Measurements from ENCODE around the gene LDLRAD2. TPM values are rescaled to one million over a fixed set of nuclear protein-coding genes. Genes with fewer than 3 reads are reported as not detected.
"Not testable (repeated sequence)": the region's sequence is repeated elsewhere in the genome, so short reads cannot be mapped to it uniquely, and the experiment has no call there.

LDLRAD2 gene
- total RNA-seq, 2 donors from 2014 or later: not detected

DNA sequence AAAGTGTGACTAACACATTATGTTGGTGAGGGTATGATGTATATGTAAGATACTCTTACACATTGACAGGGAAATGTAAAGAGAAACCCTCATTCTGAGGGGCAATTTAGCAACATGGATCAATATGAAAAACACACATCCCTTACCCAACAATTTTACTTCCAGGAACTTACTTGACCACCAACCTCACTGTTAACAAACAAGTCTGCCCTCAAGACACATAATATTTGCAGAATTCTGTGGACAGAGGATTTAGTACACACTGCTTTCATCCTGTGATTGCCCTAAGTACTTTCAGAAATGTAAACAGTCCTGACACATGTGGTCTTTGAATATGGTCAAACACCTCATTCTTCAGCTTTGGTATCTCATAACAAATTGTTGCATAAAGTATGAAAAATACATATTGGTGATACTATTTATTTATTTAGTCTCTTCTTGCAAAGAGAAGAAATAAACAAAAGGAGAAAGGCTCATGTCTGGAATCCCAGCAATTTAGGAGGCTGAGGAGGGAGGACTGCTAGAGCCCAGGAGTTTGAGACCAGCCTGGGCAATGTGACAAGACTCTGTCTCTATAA, 36.0 kb upstream of the LDLRAD2 start:
- Mint-ChIP-seq H3K4me1 (peaks cover 33% of the 10 kb centered on the region), H3K36me3 (ENCODE audit: low read depth) (no peaks in the 10 kb centered on the region), H3K27ac (peak overlapping the region; percentile 54)

DNA sequence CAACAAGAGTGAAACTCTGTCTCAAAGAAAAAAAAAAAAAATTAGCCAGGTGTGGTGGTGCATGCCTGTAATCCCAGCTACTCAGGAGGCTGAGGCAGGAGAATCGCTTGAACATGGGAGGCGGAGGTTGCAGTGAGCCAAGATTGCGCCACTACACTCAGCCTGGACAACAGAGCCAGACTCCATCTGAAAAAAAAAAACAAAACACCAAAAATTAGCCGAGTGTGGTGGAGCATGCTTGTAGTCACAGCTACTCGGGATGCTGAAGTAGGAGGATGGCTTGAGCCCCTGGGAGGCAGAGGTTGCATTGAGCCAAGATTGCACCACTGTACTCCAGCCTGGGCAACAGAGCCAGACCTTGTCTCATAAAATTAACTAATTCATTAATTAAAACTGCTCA, 35.1 kb upstream of the LDLRAD2 start:
- ATAC-seq; H3K9me3 ChIP-seq (ENCODE audit: control insufficient read depth, low read length, poor library complexity, severe bottlenecking); H3K4me3 Mint-ChIP-seq; H3K27me3 Mint-ChIP-seq; DNase-seq; H3K36me3 Mint-ChIP-seq (ENCODE audit: low read depth): not testable (repeated sequence)
- Mint-ChIP-seq H3K27ac (peak overlapping the region; percentile 39), H3K4me1 (peaks cover 39% of the 10 kb centered on the region)

More for the DNA sequence above, 36.0 kb upstream of the LDLRAD2 start:
- H3K27me3 Mint-ChIP-seq: no peaks in the 10 kb centered on the region
- no peak for ATAC-seq
- no peak for DNase-seq
- H3K4me3 Mint-ChIP-seq: no peak overlapping the region
- H3K9me3 ChIP-seq (ENCODE audit: control insufficient read depth, low read length, poor library complexity, severe bottlenecking): no peaks in the 10 kb centered on the region

DNA sequence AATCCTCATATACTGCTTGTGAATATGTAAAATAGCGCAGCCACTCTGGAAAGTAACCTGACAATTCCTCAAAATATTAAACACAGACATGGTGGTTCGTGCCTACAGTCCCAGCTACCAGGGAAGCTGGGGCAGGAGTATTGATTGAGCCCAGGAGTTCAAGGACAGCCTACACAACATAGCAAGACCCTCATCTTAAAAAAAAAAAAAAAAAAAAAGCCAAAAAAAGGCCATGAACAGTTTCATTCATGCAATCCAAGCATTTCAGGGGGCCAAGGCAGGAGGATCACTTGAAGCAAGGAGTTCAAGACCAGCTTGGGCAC, 33.7 kb upstream of the LDLRAD2 start:
- Mint-ChIP-seq H3K27ac (no peak overlapping the region), H3K27me3 (no peaks in the 10 kb centered on the region), H3K4me1 (peaks cover 39% of the 10 kb centered on the region), H3K4me3 (no peak overlapping the region), H3K36me3 (ENCODE audit: low read depth) (peaks cover 4% of the 10 kb centered on the region)
- ATAC-seq (no peak), DNase-seq (no peak)
- H3K9me3 ChIP-seq (ENCODE audit: control insufficient read depth, low read length, poor library complexity, severe bottlenecking): no peaks in the 10 kb centered on the region

GRCh38 chr1:21779613-21780521, 32.2 kb upstream of the LDLRAD2 start:
- H3K36me3 Mint-ChIP-seq (ENCODE audit: low read depth): peaks cover 5% of the 10 kb centered on the region
- H3K4me3 Mint-ChIP-seq: peak overlapping the region; percentile 80
- H3K27ac Mint-ChIP-seq: peak overlapping the region; percentile 87
- H3K4me1 Mint-ChIP-seq: peaks cover 37% of the 10 kb centered on the region
- no peaks in the 10 kb centered on the region for H3K9me3 ChIP-seq (ENCODE audit: control insufficient read depth, low read length, poor library complexity, severe bottlenecking)
- no peaks in the 10 kb centered on the region for H3K27me3 Mint-ChIP-seq
- no peak for ATAC-seq
- DNase-seq: no peak

- DNase-seq: no peak
- H3K4me1 Mint-ChIP-seq: peaks cover 34% of the 10 kb centered on the region
- ATAC-seq: peak; percentile 5
- H3K4me3 Mint-ChIP-seq: peak overlapping the region; percentile 96
- H3K27me3 Mint-ChIP-seq: peaks cover 2% of the 10 kb centered on the region
- H3K9me3 ChIP-seq (ENCODE audit: control insufficient read depth, low read length, poor library complexity, severe bottlenecking): no peaks in the 10 kb centered on the region
- H3K36me3 Mint-ChIP-seq (ENCODE audit: low read depth): peaks cover 8% of the 10 kb centered on the region
- H3K27ac Mint-ChIP-seq: peak overlapping the region; percentile 99
These were observed 30.2 kb upstream of the LDLRAD2 start for GRCh38 chr1:21781815-21782348.

DNA sequence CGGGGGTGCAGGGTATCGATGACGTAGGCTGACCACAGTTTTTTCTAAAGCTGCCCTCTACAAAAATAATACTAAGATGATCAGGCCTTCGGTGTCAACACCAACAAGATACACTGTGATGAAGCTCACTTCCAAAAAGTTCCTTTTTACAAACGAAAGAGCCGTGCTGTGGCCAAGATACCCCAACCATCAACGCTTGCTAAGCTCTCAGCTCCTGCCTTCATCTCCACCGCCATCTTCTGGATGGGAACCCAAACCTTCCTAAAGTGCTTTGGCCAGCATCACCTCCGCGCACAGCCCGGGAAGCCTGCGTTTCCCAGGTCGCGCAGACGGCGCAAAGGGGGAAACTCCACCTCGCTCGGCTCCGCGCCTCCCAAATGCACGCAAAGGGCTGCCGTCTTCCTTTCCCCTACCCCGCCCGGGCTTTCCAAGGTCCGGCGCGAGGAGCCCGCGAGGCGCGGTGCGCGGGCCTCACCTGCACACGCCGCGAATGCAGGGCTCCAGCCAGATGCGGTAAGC, 29.7 kb upstream of the LDLRAD2 start:
- peak overlapping the region; percentile 99 for H3K27ac Mint-ChIP-seq
- no peaks in the 10 kb centered on the region for H3K9me3 ChIP-seq (ENCODE audit: control insufficient read depth, low read length, poor library complexity, severe bottlenecking)
- peaks cover 6% of the 10 kb centered on the region for H3K27me3 Mint-ChIP-seq
- peak; percentile 24 for ATAC-seq
- H3K36me3 Mint-ChIP-seq (ENCODE audit: low read depth): peaks cover 9% of the 10 kb centered on the region
- DNase-seq: peak; percentile 33 to 44 (median 41)
- H3K4me3 Mint-ChIP-seq: peak overlapping the region; percentile 96
- H3K4me1 Mint-ChIP-seq: peaks cover 34% of the 10 kb centered on the region

GRCh38 chr1:21782868-21783678, 29.0 kb upstream of the LDLRAD2 start, which contains the start of gene USP48:
Gene USP48, minus strand, starts transcription at chr1:21783149. Its CDS starts 192 bp downstream, at chr1:21782957.
- peak; percentile 95 to 97 (median 96) for DNase-seq
- Mint-ChIP-seq H3K27me3 (peaks cover 6% of the 10 kb centered on the region), H3K4me3 (peak within 1 kb of the TSS; percentile 96), H3K36me3 (ENCODE audit: low read depth) (peaks cover 9% of the 10 kb centered on the region), H3K27ac (peak within 1 kb of the TSS; percentile 99), H3K4me1 (peaks cover 31% of the 10 kb centered on the region)
- ATAC-seq: peak; percentile 88
- no peaks in the 10 kb centered on the region for H3K9me3 ChIP-seq (ENCODE audit: control insufficient read depth, low read length, poor library complexity, severe bottlenecking)

- DNase-seq (no peak), ATAC-seq (no peak)
- Mint-ChIP-seq H3K27me3 (peaks cover 6% of the 10 kb centered on the region), H3K4me1 (peaks cover 28% of the 10 kb centered on the region), H3K4me3 (peak overlapping the region; percentile 96), H3K27ac (peak overlapping the region; percentile 99), H3K36me3 (ENCODE audit: low read depth) (peaks cover 9% of the 10 kb centered on the region)
- H3K9me3 ChIP-seq (ENCODE audit: control insufficient read depth, low read length, poor library complexity, severe bottlenecking): no peaks in the 10 kb centered on the region
These were observed 28.1 kb upstream of the LDLRAD2 start for GRCh38 chr1:21783679-21784603.

- H3K27me3 Mint-ChIP-seq; H3K9me3 ChIP-seq (ENCODE audit: control insufficient read depth, low read length, poor library complexity, severe bottlenecking); H3K27ac Mint-ChIP-seq; H3K36me3 Mint-ChIP-seq (ENCODE audit: low read depth); DNase-seq; H3K4me3 Mint-ChIP-seq; ATAC-seq: not testable (repeated sequence)
- H3K4me1 Mint-ChIP-seq: peaks cover 18% of the 10 kb centered on the region
These were observed 26.3 kb upstream of the LDLRAD2 start for GRCh38 chr1:21785764-21786163.

GRCh38 chr1:21786640-21787039, 25.4 kb upstream of the LDLRAD2 start:
- H3K36me3 Mint-ChIP-seq (ENCODE audit: low read depth): peaks cover 9% of the 10 kb centered on the region
- DNase-seq: no peak
- no peak overlapping the region for H3K27ac Mint-ChIP-seq
- no peak for ATAC-seq
- H3K27me3 Mint-ChIP-seq: peaks cover 6% of the 10 kb centered on the region
- no peaks in the 10 kb centered on the region for H3K9me3 ChIP-seq (ENCODE audit: control insufficient read depth, low read length, poor library complexity, severe bottlenecking)
- H3K4me3 Mint-ChIP-seq: no peak overlapping the region
- peaks cover 16% of the 10 kb centered on the region for H3K4me1 Mint-ChIP-seq

DNA sequence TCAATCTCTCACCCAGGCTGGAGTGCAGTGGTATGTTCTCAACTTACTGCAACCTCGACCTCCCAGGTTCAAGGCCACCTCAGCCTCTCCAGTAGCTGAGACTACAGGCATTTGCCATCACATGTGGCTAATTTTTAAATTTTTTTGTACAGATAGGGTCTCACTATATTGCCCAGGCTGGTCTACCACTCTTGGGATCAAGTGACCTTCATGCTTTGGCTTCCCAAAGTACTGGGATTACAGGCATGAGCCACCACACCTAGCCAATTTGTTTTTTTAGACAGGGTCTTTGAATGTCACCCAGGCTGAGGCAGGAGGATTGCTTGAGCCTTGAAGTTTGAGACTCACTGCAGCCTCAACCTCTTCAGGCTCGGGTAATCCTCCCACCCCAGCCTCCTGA, 19.0 kb upstream of the LDLRAD2 start:
- ATAC-seq (no peak), DNase-seq (no peak)
- Mint-ChIP-seq H3K27ac (no peak overlapping the region), H3K36me3 (ENCODE audit: low read depth) (peaks cover 3% of the 10 kb centered on the region), H3K27me3 (no peaks in the 10 kb centered on the region), H3K4me1 (peaks cover 6% of the 10 kb centered on the region), H3K4me3 (no peak overlapping the region)
- no peaks in the 10 kb centered on the region for H3K9me3 ChIP-seq (ENCODE audit: control insufficient read depth, low read length, poor library complexity, severe bottlenecking)

GRCh38 chr1:21794656-21795055, 17.4 kb upstream of the LDLRAD2 start:
- H3K4me1 Mint-ChIP-seq: peaks cover 8% of the 10 kb centered on the region
- no peaks in the 10 kb centered on the region for H3K27me3 Mint-ChIP-seq
- ATAC-seq (no peak), DNase-seq (no peak)
- H3K27ac Mint-ChIP-seq: no peak overlapping the region
- H3K36me3 Mint-ChIP-seq (ENCODE audit: low read depth): peaks cover 3% of the 10 kb centered on the region
- H3K4me3 Mint-ChIP-seq: no peak overlapping the region
- H3K9me3 ChIP-seq (ENCODE audit: control insufficient read depth, low read length, poor library complexity, severe bottlenecking): no peaks in the 10 kb centered on the region
